AG10803 (cell line): ENCODE data around the gene RO60.
A peak's percentile ranks its signal among the peaks of the same experiment; 100 is the strongest.

ENCODE experiments used
- DNase-seq: peaks from one replicate; pipeline ENCODE4 v3.0.0; 2010; ENCODE audit warnings: low read depth
- H3K4me3 ChIP-seq: 2 replicates; pipeline ENCODE4 v1.5.1; 2011; ENCODE audit warnings: mild to moderate bottlenecking, low read length, control low read depth
- CTCF ChIP-seq: conservative IDR thresholded peaks from 2 replicates; pipeline ENCODE4 v1.5.1; 2011; ENCODE audit warnings: mild to moderate bottlenecking, low read length, control low read depth, inconsistent platforms

The RO60 gene

GRCh38 chr1:193090865-193091264 is 31.5 kb downstream of the RO60 start:
- no peak for TF ChIP-seq CTCF
- DNase-seq = no peak
- H3K4me3 ChIP-seq = no peak overlapping the region

GRCh38 chr1:193094112-193094511 is 34.7 kb downstream of the RO60 start:
- no peak for TF ChIP-seq CTCF
- no peak for DNase-seq
- H3K4me3 ChIP-seq = no peak overlapping the region

GRCh38 chr1:193102662-193103061 is 43.2 kb downstream of the RO60 start:
- no peak overlapping the region for H3K4me3 ChIP-seq
- no peak for TF ChIP-seq CTCF
- DNase-seq = no peak

DNA sequence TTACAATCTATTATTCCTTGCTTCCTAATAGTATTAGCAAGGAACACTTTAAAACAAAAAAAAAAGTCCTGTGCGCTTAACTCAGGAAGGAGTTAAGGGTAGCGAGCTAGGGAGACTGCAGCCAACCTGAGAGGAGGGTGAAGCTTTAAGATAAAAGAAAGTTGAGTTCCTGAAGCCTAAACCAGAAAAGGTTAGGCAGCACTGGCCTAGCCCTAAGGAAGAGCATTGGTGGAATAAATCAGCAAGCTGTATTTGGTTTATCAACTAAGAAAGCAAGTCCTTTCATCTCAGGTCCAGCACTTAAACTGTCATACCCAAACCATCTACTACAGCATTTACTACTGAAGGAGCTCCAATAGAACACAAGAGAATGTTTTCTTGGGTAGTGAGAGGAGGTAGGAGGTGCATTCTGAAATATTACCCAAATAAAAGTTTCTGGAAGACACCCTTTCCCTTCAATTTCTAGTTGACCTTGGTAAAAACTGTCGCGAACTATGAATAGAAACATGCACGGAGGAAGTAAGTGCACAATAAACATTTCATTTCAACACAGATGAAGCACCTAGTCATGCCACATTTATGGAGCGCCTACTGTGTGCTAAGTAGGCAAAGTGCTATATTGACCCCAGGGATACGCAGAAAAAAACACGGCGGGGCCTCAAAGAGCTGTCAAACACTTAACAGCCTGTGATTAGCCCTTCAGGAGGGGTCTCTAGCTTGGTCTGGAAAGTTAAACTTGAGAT is 44.5 kb downstream of the RO60 start:
- H3K4me3 ChIP-seq = peak overlapping the region; percentile 77
- DNase-seq = no peak
- no peak for TF ChIP-seq CTCF

GRCh38 chr1:193104502-193104906 is 45.1 kb downstream of the RO60 start:
- H3K4me3 ChIP-seq = peak overlapping the region; percentile 77
- no peak; the same call in 1 of the 2 replicates for TF ChIP-seq CTCF
- peak; percentile 55 for DNase-seq

GRCh38 chr1:193104907-193105820 is 45.8 kb downstream of the RO60 start, which contains the start of gene GLRX2:
TSS of gene GLRX2 (minus strand) at chr1:193105414. CDS start at chr1:193105382, 32 bp downstream.
- TF ChIP-seq CTCF = no peak
- DNase-seq = peak; percentile 83
- H3K4me3 ChIP-seq = peak within 1 kb of the TSS; percentile 77
